ENCODE measurements around the gene ACTN1. TPM values are rescaled to one million over a fixed set of nuclear protein-coding genes. Genes with fewer than 3 reads are reported as not detected.

ACTN1 gene
- total RNA-seq, 1 donor: 447 TPM

DNA sequence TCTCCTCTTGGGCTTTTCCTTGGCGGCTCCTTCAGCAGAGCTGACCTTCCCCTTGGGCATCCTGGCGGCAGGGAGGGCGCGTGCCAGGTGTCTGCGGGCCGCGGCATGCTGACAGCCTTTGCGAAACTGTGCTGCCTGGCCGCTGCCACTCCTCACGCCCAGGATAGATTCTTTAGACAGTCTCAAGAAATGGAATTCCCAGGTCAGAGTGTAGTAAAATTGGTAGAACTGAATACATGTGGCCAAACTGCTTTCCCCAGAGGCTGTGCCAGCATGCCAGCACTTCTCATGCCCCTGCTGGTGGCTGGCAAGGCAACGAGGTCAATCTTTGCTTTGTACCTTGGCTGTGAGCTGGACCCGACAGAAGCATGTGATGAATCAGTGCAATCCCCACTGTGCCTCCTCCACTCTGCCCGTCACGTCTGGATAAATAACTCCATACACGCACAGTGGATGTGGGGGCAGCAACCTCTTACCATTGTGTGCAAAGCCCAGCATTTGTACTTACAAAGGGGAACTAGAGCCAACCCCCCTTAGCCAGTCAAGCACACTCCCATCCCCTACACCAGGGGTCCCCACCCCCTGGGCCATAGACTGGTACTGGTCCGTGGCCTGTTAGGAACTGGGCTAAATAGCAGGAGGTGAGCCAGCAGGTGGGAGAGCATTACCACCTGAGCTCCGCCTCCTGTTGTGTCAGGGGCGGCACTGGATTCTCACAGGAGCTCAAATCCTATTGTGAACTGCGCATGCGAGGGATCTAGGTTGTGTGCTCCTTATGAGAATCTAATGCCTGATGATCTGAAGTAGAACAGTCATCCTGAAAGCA, 90.9 kb downstream of the ACTN1 start:
- Histone ChIP-seq H3K27ac (ENCODE audit: low read depth, low read length) (peak overlapping the region; percentile 78), H2AFZ (ENCODE audit: low read length) (no peak overlapping the region), H3K27me3 (ENCODE audit: insufficient read depth, low read length) (no peaks in the 10 kb centered on the region), H3K4me2 (ENCODE audit: insufficient read depth, low read length) (no peak overlapping the region), H4K20me1 (ENCODE audit: insufficient read depth, low read length) (peaks cover 63% of the 10 kb centered on the region), H3K9me3 (ENCODE audit: low read depth, low read length) (no peaks in the 10 kb centered on the region), H3K79me2 (ENCODE audit: insufficient read depth, low read length) (peaks cover 70% of the 10 kb centered on the region), H3K4me3 (ENCODE audit: insufficient read depth, low read length) (no peak overlapping the region), H3K4me1 (ENCODE audit: insufficient read depth, low read length) (peaks cover 36% of the 10 kb centered on the region), H3K36me3 (ENCODE audit: insufficient read depth, low read length) (peaks cover 98% of the 10 kb centered on the region)
- peak; percentile 90 for DNase-seq (ENCODE audit: insufficient read length, low spot score, missing footprints)
- TF ChIP-seq, protein P1, sequence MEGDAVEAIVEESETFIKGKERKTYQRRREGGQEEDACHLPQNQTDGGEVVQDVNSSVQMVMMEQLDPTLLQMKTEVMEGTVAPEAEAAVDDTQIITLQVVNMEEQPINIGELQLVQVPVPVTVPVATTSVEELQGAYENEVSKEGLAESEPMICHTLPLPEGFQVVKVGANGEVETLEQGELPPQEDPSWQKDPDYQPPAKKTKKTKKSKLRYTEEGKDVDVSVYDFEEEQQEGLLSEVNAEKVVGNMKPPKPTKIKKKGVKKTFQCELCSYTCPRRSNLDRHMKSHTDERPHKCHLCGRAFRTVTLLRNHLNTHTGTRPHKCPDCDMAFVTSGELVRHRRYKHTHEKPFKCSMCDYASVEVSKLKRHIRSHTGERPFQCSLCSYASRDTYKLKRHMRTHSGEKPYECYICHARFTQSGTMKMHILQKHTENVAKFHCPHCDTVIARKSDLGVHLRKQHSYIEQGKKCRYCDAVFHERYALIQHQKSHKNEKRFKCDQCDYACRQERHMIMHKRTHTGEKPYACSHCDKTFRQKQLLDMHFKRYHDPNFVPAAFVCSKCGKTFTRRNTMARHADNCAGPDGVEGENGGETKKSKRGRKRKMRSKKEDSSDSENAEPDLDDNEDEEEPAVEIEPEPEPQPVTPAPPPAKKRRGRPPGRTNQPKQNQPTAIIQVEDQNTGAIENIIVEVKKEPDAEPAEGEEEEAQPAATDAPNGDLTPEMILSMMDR (IDR thresholded peaks at IDR 0.05; ENCODE audit: extremely low read depth, low read depth, low read length): no peak

DNA sequence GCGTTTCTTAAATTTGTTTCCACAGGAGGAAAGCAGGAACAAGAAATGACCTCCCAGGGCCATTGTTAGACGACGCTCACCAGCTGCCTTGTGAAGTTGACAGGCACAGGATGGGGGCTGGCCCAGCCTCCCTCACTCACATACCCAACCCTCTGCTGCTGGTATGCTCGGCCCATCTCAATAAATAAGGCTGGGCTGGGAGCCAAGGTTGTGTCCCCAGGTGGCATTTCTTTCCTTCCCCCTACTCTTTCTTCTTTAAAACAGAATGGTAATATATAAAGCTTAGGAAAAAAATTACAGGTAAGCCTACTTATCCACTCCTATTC, 93.0 kb downstream of the ACTN1 start:
- Histone ChIP-seq H3K4me3 (ENCODE audit: insufficient read depth, low read length) (no peak overlapping the region), H4K20me1 (ENCODE audit: insufficient read depth, low read length) (peaks cover 61% of the 10 kb centered on the region), H3K9me3 (ENCODE audit: low read depth, low read length) (no peaks in the 10 kb centered on the region), H3K4me1 (ENCODE audit: insufficient read depth, low read length) (peaks cover 27% of the 10 kb centered on the region), H3K36me3 (ENCODE audit: insufficient read depth, low read length) (peaks cover 98% of the 10 kb centered on the region), H2AFZ (ENCODE audit: low read length) (no peak overlapping the region), H3K27me3 (ENCODE audit: insufficient read depth, low read length) (no peaks in the 10 kb centered on the region), H3K79me2 (ENCODE audit: insufficient read depth, low read length) (peaks cover 70% of the 10 kb centered on the region), H3K4me2 (ENCODE audit: insufficient read depth, low read length) (no peak overlapping the region), H3K27ac (ENCODE audit: low read depth, low read length) (no peak overlapping the region)
- no peak for DNase-seq (ENCODE audit: insufficient read length, low spot score, missing footprints)
- TF ChIP-seq, protein P1 (IDR thresholded peaks at IDR 0.05; ENCODE audit: extremely low read depth, low read depth, low read length): no peak

DNA sequence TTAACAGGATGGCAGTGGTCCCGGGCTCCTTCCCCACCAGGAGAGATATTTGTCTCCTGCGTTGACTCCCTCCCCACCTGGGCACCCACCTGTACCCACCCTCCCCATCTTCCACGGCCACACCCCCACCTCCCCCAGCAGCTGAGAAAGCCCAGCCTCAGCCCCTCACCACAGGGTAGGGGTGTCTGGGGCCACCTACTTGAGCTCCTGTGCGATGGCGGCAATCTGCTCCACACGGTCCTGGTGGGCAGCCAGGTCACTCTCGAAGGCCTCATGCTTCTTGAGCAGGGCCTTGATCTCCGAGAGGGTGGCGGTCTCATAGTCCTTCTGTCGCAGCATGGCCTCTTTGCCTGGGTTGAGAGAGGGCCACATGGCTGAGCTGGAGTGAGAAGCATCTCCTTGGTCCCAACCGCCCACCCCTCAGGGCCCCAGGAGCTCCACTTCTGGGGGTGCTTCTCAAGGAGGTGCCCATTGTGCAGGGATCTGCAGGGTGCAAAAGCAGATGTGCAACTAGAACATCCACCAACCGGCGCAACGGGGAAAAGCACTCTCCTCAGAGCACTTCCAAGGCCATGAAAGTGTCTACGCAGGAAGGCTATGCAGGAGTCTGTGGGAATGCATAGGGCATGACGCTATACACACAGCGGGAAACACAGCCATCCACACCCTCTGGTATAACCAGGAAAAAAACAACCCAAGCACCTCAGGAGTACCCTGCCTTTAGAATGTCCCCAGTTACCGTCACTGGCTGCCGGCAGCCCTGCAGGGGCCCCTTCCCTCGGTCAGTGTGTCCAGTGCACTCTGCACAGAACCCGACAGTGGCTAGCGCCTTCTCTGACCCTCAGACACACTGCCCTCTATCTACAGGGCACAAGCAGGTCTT, 93.6 kb downstream of the ACTN1 start:
- Histone ChIP-seq H3K4me3 (ENCODE audit: insufficient read depth, low read length) (no peak overlapping the region), H3K4me1 (ENCODE audit: insufficient read depth, low read length) (peaks cover 27% of the 10 kb centered on the region), H3K4me2 (ENCODE audit: insufficient read depth, low read length) (no peak overlapping the region), H3K9me3 (ENCODE audit: low read depth, low read length) (no peaks in the 10 kb centered on the region), H3K27ac (ENCODE audit: low read depth, low read length) (peak overlapping the region; percentile 83), H3K36me3 (ENCODE audit: insufficient read depth, low read length) (peaks cover 98% of the 10 kb centered on the region), H3K79me2 (ENCODE audit: insufficient read depth, low read length) (peaks cover 70% of the 10 kb centered on the region), H4K20me1 (ENCODE audit: insufficient read depth, low read length) (peaks cover 62% of the 10 kb centered on the region), H3K27me3 (ENCODE audit: insufficient read depth, low read length) (no peaks in the 10 kb centered on the region), H2AFZ (ENCODE audit: low read length) (no peak overlapping the region)
- peak; percentile 54 for DNase-seq (ENCODE audit: insufficient read length, low spot score, missing footprints)
- TF ChIP-seq, protein P1 (IDR thresholded peaks at IDR 0.05; ENCODE audit: extremely low read depth, low read depth, low read length): no peak
